Heart left ventricle (tissue), 13 donors: ENCODE data around the gene GALNT5.

Experiments used
- CTCF ChIP-seq, 12 donors: fragments of 200-600 bp; sonication (generic) in 4 of 12; IDR thresholded peaks; one replicate each; pipeline versions ENCODE4 v1.5.0 to v1.8.0; 2018 to 2022; ENCODE audit warnings: antibody characterized with exemption in 12 of 12, mild to moderate bottlenecking in 5 of 12
- POLR2A ChIP-seq, 2 donors: fragments of 450-650 bp; IDR thresholded peaks; one replicate each; pipeline ENCODE4 v1.6.1; 2017; ENCODE audit warnings: antibody characterized with exemption in 2 of 2, mild to moderate bottlenecking in 2 of 2, moderate library complexity in 2 of 2
- donor health status: ischemic (EF 13 %, LVEDD 7.1; RV severe dilation, severe dysfunction).
- donor health status: DM: no; HTN: yes; CAD: no.
- donor health status: DM: no; HTN: no; CAD: no.
- donor health status: ischemic (EF 25% LVEDD 6.9; RV normal size, moderate dysfunction).
- donor health status: ischemic (EF 25% LVEDD 5.7; RV mildly dilated, moderate dysfunction).
- donor health status: ischemic (EF 35%, LVEDD 5.7; RV mildly dilated, moderate dysfunction).
- donor health status: nonischemic (EF 11% LVEDD 7.7; RV severe dilation, severe dysfunction).
- donor health status: DM: yes; HTN: yes; CAD: no.
- donor health status: PGD.
- donor health status: ischemic (EF 29% LVEDD 5.4; RV normal size, mild dysfunction).
- donor health status: nonischemic (EF 23%, LVEDD 6.1; RV moderate dilation, normal function).

GRCh38 chr2:157262248-157262647, 4.7 kb downstream of the GALNT5 start:
- no peak for TF ChIP-seq CTCF (IDR thresholded peaks at IDR 0.05)
- TF ChIP-seq POLR2A (IDR thresholded peaks at IDR 0.05) = no peak
